ENCODE measurements around the gene PAK1. TPM values are rescaled to one million over a fixed set of nuclear protein-coding genes. Genes with fewer than 3 reads are reported as not detected.
A peak's percentile ranks its signal among the peaks of the same experiment; 100 is the strongest.
"Not testable (repeated sequence)": the region's sequence is repeated elsewhere in the genome, so short reads cannot be mapped to it uniquely, and the experiment has no call there.

The PAK1 gene
- total RNA-seq, 4 donors from 2014 or later = 27.8 to 44.3 (median 36.2) TPM

- intact Hi-C loops (cut with DNase I) = no loop called here
- DNase-seq (ENCODE audit: extremely low spot score) = no peak
- no peaks in the 10 kb centered on the region for H3K4me1 ChIP-seq
- no peaks in the 10 kb centered on the region for H3K27me3 ChIP-seq
- TF ChIP-seq POLR2A (IDR thresholded peaks at IDR 0.05; ENCODE audit: low read depth) = no peak
- TF ChIP-seq EP300 (IDR thresholded peaks at IDR 0.05) = no peak
- TF ChIP-seq CTCF (IDR thresholded peaks at IDR 0.05) = no peak
- no peak for TF ChIP-seq POLR2AphosphoS5 (IDR thresholded peaks at IDR 0.05)
- no peak overlapping the region for H3K27ac ChIP-seq (replicated peaks in 1 of 4)
- no peak overlapping the region for H3K4me3 ChIP-seq
- H3K9me3 ChIP-seq = no peaks in the 10 kb centered on the region
- H3K36me3 ChIP-seq = no peaks in the 10 kb centered on the region
- 93% methylated on average over 1 of the region's 1 CpG for WGBS
Measured at GRCh38 chr11:77495526-77495925, 21.6 kb upstream of the PAK1 start.

DNA sequence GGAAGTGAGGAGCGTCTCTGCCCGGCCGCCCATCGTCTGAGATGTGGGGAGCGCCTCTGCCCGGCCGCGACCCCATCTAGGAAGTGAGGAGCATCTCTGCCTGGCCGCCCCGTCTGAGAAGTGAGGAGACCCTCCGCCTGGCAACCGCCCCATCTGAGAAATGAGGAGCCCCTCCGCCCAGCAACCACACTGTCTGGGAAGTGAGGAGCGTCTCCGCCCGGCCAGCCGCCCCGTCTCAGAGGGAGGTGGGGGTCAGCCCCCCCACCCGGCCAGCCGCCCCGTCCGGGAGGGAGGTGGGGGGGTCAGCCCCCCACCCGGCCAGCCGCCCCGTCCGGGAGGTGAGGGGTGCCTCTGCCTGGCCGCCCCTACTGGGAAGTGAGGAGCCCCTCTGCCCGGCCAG is 16.1 kb upstream of the PAK1 start:
- intact Hi-C loops (cut with DNase I); DNase-seq (ENCODE audit: extremely low spot score); H3K27me3 ChIP-seq; H3K9me3 ChIP-seq; H3K4me3 ChIP-seq; H3K4me1 ChIP-seq; H3K27ac ChIP-seq (replicated peaks in 1 of 4); H3K36me3 ChIP-seq: not testable (repeated sequence)
- 96% methylated on average over 12 of the region's 28 CpGs for WGBS

DNA sequence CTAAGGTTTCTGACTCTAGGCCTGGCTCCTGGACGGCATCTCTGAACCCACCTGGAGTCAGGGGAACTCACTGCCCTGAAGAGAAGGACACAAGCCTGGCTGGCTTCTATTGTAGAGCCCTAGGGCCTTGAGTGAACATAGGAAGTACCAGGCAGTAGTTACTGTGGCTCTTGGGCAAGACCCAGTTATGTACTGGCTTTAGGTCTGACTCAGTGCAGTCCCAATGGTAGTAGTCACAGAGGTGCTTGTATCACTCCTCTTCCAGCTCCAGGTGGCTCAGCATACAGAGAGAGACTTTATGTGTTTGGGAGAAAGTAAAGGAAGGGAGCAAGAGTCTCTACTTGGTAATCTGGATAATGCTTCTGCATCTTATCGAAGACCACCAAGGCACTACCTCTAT is 13.9 kb upstream of the PAK1 start:
- no peak overlapping the region for H3K4me3 ChIP-seq
- no peaks in the 10 kb centered on the region for H3K4me1 ChIP-seq
- 93% methylated on average over 2 of the region's 2 CpGs for WGBS
- H3K27me3 ChIP-seq = no peaks in the 10 kb centered on the region
- no peak overlapping the region for H3K27ac ChIP-seq (replicated peaks in 1 of 4)
- TF ChIP-seq EP300 (IDR thresholded peaks at IDR 0.05) = no peak
- TF ChIP-seq POLR2A (IDR thresholded peaks at IDR 0.05; ENCODE audit: low read depth) = no peak
- TF ChIP-seq POLR2AphosphoS5 (IDR thresholded peaks at IDR 0.05) = no peak
- no peak for TF ChIP-seq CTCF (IDR thresholded peaks at IDR 0.05)
- no peak for DNase-seq (ENCODE audit: extremely low spot score)
- H3K36me3 ChIP-seq = no peaks in the 10 kb centered on the region
- peaks cover 0 to 7% (median 0%) of the 10 kb centered on the region in 4 donors for H3K9me3 ChIP-seq
- intact Hi-C loops (cut with DNase I) = no loop called here

DNA sequence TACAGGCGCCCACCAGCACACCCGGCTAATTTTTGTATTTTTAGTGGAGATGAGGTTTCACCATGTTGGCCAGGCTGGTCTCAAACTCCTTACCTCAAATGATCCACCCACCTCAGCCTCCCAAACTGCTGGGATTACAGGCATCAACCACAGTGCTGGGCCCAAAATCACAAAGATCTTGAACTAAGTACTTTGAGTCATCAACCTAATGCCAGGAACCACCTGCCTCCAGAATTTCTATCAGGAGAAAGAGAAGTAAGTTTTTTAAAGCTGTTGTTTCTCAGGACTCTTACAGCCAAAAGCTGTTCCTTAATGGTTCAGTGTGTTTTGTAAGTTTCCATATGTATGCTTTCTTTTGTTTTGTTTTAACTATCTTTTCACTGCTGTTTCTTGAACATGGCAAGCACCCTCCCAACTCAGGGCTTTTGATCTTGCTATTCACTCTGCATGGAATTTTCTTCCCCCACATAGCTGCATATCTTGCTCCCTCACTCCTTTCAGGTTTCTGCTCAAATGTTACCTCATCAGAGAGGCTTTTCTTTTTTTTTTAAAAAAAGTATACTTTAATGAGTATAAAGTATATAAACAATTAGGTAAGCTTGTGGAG is 6.0 kb upstream of the PAK1 start:
- TF ChIP-seq CTCF (IDR thresholded peaks at IDR 0.05) (no peak), POLR2A (IDR thresholded peaks at IDR 0.05; ENCODE audit: low read depth) (no peak), POLR2AphosphoS5 (IDR thresholded peaks at IDR 0.05) (no peak), EP300 (IDR thresholded peaks at IDR 0.05) (no peak)
- Histone ChIP-seq H3K4me1 (peaks cover 0 to under 1% (median under 1%) of the 10 kb centered on the region in 4 donors), H3K36me3 (no peaks in the 10 kb centered on the region), H3K9me3 (no peaks in the 10 kb centered on the region), H3K4me3 (no peak overlapping the region), H3K27ac (replicated peaks in 1 of 4) (no peak overlapping the region), H3K27me3 (no peaks in the 10 kb centered on the region)
- 95% methylated on average over 2 of the region's 2 CpGs for WGBS
- intact Hi-C loops (cut with DNase I) = no loop called here
- DNase-seq (ENCODE audit: extremely low spot score) = no peak

- Histone ChIP-seq H3K4me1 (peaks cover 7 to 29% (median 24%) of the 10 kb centered on the region in 4 donors), H3K4me3 (no peak overlapping the region), H3K36me3 (no peaks in the 10 kb centered on the region), H3K27me3 (no peaks in the 10 kb centered on the region), H3K9me3 (no peaks in the 10 kb centered on the region), H3K27ac (replicated peaks in 1 of 4) (peak overlapping the region in 3 of 4 donors; percentile 79 to 89 (median 81))
- intact Hi-C loops (cut with DNase I) = no loop called here
- no peak for DNase-seq (ENCODE audit: extremely low spot score)
- no peak for TF ChIP-seq EP300 (IDR thresholded peaks at IDR 0.05)
- no peak for TF ChIP-seq POLR2A (IDR thresholded peaks at IDR 0.05; ENCODE audit: low read depth)
- no peak for TF ChIP-seq POLR2AphosphoS5 (IDR thresholded peaks at IDR 0.05)
- TF ChIP-seq CTCF (IDR thresholded peaks at IDR 0.05) = no peak
- WGBS = 76% methylated on average over 5 of the region's 5 CpGs
Measured at GRCh38 chr11:77475206-77475605, 1.3 kb upstream of the PAK1 start.

All from esophagus muscularis mucosa (tissue), 4 donors.